Stimulated activated CD4-positive, alpha-beta T cell treated with anti-CD3 and anti-CD28 coated beads, Interleukin-2, amount 100 ng/mL, for 4 hours (primary cell): ENCODE measurements around the gene PCED1B.
A peak's percentile ranks its signal among the peaks of the same experiment; 100 is the strongest.
"Not testable (repeated sequence)": the region's sequence is repeated elsewhere in the genome, so short reads cannot be mapped to it uniquely, and the experiment has no call there.

ENCODE experiments used
- DNase-seq: peaks from one replicate; pipeline ENCODE4 v3.0.0-alpha.2; 2020; ENCODE audit warnings: low read depth

PCED1B gene

GRCh38 chr12:47079468-47079980, at the start of gene PCED1B, which contains the start of gene AMIGO2:
Gene PCED1B, plus strand, starts transcription at chr12:47079621. Its CDS starts 155,443 bp downstream, at chr12:47235064.
Gene AMIGO2, minus strand, starts transcription at chr12:47079959. Its CDS starts 957 bp downstream, at chr12:47079002.
- peak; percentile 48 for DNase-seq

GRCh38 chr12:47029903-47030302, 49.5 kb upstream of the PCED1B start:
- DNase-seq = no peak

- DNase-seq = no peak
These were observed 46.8 kb upstream of the PCED1B start for GRCh38 chr12:47032644-47033043.

DNA sequence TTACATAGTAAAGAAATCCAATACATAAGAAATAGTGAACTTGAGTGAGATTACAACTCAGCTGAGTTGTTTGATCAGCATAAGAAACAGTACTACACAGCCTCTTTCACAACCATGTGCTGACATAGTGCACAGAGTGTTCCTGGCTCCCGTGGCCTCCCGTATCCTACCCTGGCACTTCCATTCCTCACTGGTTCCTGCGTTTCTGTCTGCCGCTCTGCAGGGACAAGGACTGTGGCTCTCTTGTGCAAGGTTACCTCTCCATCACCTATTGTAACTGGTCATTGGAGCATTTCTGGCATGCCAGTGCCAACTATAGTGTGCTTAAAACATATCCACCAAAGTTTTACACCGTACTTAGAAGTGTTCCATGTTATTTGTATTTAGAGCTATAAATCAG, 46.3 kb upstream of the PCED1B start:
- no peak for DNase-seq

DNA sequence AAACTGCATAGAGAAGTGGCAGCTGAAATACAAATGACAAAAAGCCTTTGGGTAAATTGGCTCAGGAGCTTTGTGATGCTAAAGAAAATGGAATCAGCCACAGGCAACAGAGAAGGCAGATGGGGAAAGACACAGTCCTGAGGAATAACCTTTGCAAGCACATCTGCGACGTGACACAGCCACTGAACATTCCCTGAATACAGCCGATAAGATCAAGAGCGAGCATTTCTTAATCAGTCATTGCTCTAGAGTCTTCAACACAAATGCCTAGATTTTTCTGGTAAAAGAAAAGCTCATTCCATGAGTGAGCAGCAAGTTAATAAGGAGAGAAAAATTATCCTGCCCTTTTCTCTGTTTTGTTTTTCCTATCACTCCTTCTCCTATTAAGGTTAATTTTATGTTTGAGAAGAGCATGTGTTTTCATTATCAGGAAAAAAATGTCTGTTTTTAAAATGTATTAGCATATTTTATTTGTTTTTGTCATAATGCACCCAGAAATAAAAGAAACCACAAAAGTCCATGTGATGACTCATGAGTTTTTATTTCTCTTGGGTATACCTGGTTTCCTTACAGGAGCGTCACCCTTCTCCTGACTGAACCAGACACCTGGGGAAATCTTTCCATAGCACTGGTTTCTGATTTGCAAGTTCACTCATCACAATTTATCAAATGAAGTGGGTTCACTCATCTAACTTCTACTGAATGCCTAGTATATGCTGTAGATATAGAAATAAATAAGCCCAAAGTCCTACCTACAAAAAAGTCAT, 45.4 kb upstream of the PCED1B start:
- no peak for DNase-seq

DNA sequence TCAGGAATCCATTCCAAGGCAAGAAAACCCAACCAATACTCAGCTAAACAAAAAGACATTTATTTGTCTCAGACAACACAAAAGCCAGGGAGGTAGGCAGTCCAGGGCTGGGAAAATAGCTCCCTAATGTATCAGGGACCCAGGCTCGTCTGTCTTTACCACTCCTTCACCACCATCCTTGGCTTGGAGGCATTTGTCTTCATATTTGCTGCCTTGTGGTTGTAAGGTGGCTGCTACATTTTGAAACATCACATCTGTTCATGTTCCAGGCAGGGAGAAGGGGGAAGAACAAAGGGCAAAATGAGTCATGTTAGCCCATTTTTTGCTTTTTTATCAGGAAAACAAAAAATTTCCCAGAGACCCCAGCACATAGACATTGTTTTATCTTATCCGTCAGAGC, 44.8 kb upstream of the PCED1B start:
- no peak for DNase-seq

GRCh38 chr12:47035484-47035883, 43.9 kb upstream of the PCED1B start:
- no peak for DNase-seq

- DNase-seq = no peak
These were observed 41.1 kb upstream of the PCED1B start for GRCh38 chr12:47038270-47038748.

- no peak for DNase-seq
These were observed 40.3 kb upstream of the PCED1B start for GRCh38 chr12:47039079-47039478.

- DNase-seq = no peak
These were observed 39.7 kb upstream of the PCED1B start for GRCh38 chr12:47039756-47040155.

DNA sequence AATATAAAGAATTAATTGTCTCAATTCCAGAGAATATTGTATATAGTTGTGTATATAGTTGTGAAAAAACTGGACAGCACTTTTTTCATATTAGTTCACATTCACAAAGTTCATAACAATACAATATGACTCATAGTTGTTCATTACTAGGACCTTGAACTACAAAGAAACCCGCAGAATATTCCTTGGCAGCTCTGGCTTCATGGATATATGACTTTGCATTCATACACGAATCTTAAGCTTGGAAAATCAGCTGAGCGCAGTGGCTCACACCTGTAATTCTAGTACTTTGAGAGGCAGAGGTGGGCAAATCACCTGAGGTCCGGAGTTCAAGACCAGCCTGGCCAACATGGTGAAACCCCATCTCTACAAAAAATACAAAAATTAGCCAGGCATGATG, 38.1 kb upstream of the PCED1B start:
- no peak for DNase-seq

DNA sequence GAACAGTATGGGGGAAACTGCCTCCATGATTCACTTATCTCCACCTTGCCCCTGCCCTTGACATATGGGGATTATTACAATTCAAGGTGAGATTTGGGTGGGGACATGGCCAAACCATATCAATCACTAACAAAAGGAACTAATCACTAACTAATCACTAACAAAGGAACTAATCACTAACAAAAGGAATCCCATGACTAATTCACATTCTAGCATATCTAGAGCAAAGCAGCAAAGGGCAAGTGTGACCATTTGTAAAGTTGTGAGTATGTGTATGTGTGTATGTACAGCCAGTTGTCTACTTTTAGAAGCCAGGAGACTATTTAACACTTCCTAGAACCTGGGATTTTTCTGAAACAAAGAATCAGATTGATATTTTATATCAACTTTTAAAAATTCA, 30.9 kb upstream of the PCED1B start:
- no peak for DNase-seq

GRCh38 chr12:47051291-47051690, 28.1 kb upstream of the PCED1B start:
- not testable (repeated sequence) for DNase-seq

DNA sequence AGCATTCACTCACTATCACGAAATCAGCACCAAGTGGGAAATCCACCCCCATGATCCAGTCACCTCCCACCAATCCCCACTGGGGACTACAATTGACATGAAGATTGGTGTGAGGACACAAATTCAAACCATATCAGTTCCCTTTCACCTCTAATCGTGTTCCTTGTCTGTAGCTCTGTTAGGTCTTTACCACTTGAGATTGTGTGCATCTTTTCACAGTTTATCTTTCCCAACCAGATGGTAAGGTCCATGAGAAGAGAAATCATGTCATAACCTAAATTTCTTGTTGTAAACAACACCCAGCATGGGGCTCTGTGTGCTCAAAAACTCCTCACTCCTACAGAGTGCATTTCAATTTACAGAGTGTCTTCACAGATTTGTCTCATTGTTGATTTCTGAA, 27.1 kb upstream of the PCED1B start:
- no peak for DNase-seq

- DNase-seq = no peak
These were observed 25.5 kb upstream of the PCED1B start for GRCh38 chr12:47053961-47054360.

GRCh38 chr12:47054659-47055058, 24.8 kb upstream of the PCED1B start:
- no peak for DNase-seq

DNA sequence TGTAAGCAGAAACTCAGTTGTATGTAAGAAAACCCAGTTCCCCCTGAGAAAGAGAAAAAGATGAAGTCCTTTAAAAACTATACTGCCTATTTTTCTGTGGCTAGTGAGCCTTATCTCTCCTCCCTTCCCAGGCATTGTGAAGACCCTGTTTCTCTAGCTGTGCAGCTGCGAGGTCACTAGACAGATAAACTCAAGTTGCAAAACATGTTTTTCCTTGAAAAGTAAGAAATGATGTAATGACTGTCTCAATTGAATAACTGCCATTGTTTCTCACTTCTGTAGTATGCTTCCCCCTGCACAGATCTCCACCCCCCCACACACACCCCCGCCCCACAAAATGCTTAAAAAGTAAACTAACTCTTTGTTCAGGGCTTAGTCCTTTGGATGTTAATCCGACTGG, 23.6 kb upstream of the PCED1B start:
- not testable (repeated sequence) for DNase-seq

DNA sequence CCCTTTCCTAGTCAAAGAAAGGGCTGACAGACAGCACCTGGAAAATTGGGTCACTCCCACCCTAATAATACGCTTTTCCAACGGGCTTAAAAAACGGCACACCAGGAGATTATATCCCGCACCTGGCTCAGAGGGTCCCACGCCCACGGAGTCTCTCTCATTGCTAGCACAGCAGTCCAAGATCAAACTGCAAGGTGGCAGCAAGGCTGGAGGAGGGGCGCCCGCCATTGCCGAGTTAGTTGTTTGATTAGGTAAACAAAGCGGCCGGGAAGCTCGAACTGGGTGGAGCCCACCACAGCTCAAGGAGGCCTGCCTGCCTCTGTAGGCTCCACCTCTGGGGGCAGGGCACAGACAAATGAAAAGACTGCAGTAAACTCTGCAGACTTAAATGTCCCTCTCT, 22.5 kb upstream of the PCED1B start:
- not testable (repeated sequence) for DNase-seq

DNA sequence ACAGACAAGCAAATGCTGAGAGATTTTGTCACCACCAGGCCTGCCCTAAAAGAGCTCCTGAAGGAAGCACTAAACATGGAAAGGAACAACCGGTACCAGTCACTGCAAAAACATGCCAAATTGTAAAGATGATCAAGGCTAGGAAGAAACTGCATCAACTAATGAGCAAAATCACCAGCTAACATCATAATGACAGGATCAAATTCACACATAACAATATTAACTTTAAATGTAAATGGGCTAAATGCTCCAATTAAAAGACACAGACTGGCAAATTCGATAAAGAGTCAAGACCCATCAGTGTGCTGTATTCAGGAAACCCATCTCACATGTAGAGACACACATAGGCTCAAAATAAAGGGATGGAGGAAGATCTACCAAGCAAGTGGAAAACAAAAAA, 20.8 kb upstream of the PCED1B start:
- not testable (repeated sequence) for DNase-seq

DNA sequence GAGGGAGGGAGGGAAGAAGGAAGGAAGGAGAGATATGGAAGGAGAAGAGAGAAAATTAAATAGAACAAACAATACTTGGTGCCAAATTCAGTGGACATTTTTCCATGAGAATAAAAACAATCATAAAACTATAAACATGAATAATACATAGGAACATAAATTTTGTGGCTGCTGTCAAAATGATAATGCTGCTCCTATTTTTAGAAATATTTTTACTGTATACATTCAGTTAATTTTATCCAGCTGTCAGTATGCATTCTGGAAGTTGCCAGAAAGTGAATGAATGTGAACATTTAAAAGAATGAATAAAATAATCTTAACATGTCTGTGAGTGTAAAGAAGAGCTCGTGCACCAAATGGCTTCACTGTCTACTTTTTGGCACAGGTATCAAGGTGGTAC, 13.9 kb upstream of the PCED1B start:
- no peak for DNase-seq

GRCh38 chr12:47066278-47067025, 13.0 kb upstream of the PCED1B start:
- no peak for DNase-seq

DNA sequence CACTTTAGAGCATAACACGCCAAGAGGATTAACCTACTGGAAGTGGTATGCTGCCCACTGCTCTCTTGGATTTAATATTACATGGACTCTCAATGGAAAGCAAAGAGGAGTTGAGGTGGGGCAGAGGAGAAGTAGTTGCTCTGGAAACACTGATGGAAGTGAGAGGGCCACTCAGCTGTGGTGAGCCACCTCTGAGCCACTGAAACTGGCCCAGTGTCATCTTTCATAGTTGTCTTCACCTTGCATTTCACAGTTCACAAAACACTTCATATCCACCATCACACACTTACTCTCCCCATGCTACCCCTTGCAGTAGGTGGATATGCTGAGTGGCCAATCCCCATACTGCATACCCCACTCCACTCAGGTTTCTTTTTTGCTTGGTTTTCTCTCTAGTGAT, 12.2 kb upstream of the PCED1B start:
- no peak for DNase-seq
